Esophagus squamous epithelium (tissue), 5 donors: ENCODE measurements around the gene GALNT14. TPM values are rescaled to one million over a fixed set of nuclear protein-coding genes. Genes with fewer than 3 reads are reported as not detected.
A peak's percentile ranks its signal among the peaks of the same experiment; 100 is the strongest.

Experiments
- DNase-seq: peaks from one replicate; lab custom pipeline; 2025; lab: John Stamatoyannopoulos, UW
- H3K27ac ChIP-seq, 4 donors: fragments of 200-600 bp; sonication (generic); one replicate each; pipeline ENCODE4 v1.5.1; 2016 to 2019; ENCODE audit warnings: mild to moderate bottlenecking in 1 of 4
- H3K27me3 ChIP-seq, 4 donors: fragments of 200-600 bp; sonication (generic); 1 replicate in 3 of 4; 2 replicates in 1 of 4; pipeline versions ENCODE4 v1.5.1 to v1.6.0; 2017 to 2021; ENCODE audit warnings: antibody characterized with exemption in 1 of 4
- H3K36me3 ChIP-seq, 3 donors: fragments of 200-600 bp; sonication (generic); one replicate each; pipeline ENCODE4 v1.5.1; 2016 to 2019
- H3K4me1 ChIP-seq, 3 donors: fragments of 200-600 bp; sonication (generic); one replicate each; pipeline ENCODE4 v1.5.1; 2017 to 2019
- H3K4me3 ChIP-seq, 4 donors: fragments of 200-600 bp; sonication (generic); 1 replicate in 3 of 4; 2 replicates in 1 of 4; pipeline ENCODE4 v1.5.1; 2016 to 2019; ENCODE audit warnings: mild to moderate bottlenecking in 2 of 4, moderate library complexity in 1 of 4
- H3K9me3 ChIP-seq, 3 donors: fragments of 200-600 bp; sonication (generic); one replicate each; pipeline ENCODE4 v1.5.1; 2016 to 2019
- POLR2A ChIP-seq, 4 donors: fragments of 450-650 bp; IDR thresholded peaks; one replicate each; pipeline ENCODE4 v1.6.1; 2017; ENCODE audit warnings: antibody characterized with exemption in 4 of 4, mild to moderate bottlenecking in 4 of 4, moderate library complexity in 3 of 4
- WGBS, 2 donors: methylation state at CpG; one replicate each; pipeline ENCODE4 v1.1.5; 2018; 5-methylcytosine and 5-hydroxymethylcytosine counted together
- intact Hi-C: fragments of 100-400 bp; cut with DNase I; formaldehyde crosslinking; loops from one replicate; pipeline ENCODE4 v1.15.0; 2022
- total RNA-seq, 4 donors: library from RNA; depleted of rRNA; stranded (reverse); fragments of >200 nt; gene quantifications; one replicate each; pipeline ENCODE4 v1.1.0, GENCODE V29; 2016
- TF ChIP-seq, protein P1 (sequence below), 6 experiments: fragments of 450-650 bp in 4 of 6; fragments of 200-600 bp in 2 of 6; sonication (generic) in 2 of 6; IDR thresholded peaks; one replicate each; pipeline ENCODE4 v1.5.1; 2016 to 2019; ENCODE audit warnings: antibody characterized with exemption in 6 of 6, mild to moderate bottlenecking in 4 of 6, moderate library complexity in 4 of 6
- donor health status: DM: yes; HTN: yes; CAD: no.

GALNT14 gene
- total RNA-seq, 4 donors from 2014 or later: 18.6 to 29.0 (median 21.3) TPM

DNA sequence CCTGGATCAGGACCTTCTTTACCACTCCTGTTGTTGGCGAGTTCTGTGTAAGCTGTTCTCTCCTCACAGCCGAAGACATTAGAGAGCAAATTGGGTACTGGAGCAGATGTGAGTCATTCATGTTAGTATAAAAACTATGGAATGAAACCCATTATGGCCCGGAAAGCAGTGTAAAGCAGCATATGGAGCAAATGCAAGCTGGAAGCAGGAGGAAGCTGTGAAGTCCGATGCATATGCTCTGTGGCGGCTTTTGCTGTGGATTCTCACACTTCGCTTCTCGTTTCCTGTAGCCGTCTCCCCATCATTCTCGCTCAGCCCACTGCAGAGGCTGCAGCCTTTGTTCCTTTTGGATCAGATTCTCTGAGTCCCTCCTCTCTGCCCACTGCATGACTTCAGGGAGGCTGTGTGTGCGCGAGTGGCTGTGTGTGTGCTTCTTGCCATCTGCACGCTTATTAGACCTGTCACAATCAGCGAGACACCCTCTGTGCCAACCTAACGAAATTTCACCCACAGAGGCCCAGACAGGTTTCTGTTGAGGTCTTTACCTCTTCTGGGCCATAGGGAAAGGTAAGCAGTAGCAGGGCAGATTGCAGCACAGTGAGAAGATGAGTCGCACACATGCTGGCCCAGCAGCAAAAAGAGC is 3.3 kb upstream of the GALNT14 start:
- H3K4me3 ChIP-seq: no peak overlapping the region
- H3K27me3 ChIP-seq: peaks cover 0 to 30% (median 2%) of the 10 kb centered on the region in 4 donors
- no peaks in the 10 kb centered on the region for H3K36me3 ChIP-seq
- no peak overlapping the region for H3K27ac ChIP-seq
- WGBS, 2 donors: 79 to 84% methylated on average over 14 to 15 of the region's 15 CpGs
- DNase-seq: no peak
- TF ChIP-seq, protein P1, sequence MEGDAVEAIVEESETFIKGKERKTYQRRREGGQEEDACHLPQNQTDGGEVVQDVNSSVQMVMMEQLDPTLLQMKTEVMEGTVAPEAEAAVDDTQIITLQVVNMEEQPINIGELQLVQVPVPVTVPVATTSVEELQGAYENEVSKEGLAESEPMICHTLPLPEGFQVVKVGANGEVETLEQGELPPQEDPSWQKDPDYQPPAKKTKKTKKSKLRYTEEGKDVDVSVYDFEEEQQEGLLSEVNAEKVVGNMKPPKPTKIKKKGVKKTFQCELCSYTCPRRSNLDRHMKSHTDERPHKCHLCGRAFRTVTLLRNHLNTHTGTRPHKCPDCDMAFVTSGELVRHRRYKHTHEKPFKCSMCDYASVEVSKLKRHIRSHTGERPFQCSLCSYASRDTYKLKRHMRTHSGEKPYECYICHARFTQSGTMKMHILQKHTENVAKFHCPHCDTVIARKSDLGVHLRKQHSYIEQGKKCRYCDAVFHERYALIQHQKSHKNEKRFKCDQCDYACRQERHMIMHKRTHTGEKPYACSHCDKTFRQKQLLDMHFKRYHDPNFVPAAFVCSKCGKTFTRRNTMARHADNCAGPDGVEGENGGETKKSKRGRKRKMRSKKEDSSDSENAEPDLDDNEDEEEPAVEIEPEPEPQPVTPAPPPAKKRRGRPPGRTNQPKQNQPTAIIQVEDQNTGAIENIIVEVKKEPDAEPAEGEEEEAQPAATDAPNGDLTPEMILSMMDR (IDR thresholded peaks at IDR 0.05): no peak
- TF ChIP-seq POLR2A (IDR thresholded peaks at IDR 0.05): no peak
- peaks cover 8 to 23% (median 11%) of the 10 kb centered on the region in 3 donors for H3K4me1 ChIP-seq
- H3K9me3 ChIP-seq: no peaks in the 10 kb centered on the region
- intact Hi-C loops: no loop called here

DNA sequence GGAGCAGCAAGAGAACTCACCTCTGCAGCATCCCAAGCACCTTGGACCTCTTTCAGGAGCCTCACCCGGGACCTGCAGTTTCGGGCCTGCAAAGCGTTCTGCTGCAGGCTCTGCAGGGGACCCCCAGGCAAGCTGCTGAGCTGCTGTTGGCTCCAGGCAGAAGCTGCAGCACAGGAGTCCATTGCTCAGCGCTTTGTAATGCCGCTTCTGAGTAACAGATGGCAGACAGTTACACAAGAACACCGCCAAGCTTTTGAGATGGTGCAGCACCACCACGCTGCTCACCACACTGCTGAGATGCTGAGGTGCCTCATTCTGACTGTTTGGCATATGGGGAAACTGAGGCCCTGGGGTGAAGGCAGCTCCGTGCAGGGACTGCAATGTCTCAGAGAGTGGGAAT is 1.9 kb upstream of the GALNT14 start:
- DNase-seq: no peak
- H3K9me3 ChIP-seq: no peaks in the 10 kb centered on the region
- peaks cover 0 to 44% (median 3%) of the 10 kb centered on the region in 4 donors for H3K27me3 ChIP-seq
- 100% methylated on average over 1 of the region's 8 CpGs for WGBS, 2 donors
- intact Hi-C loops: no loop called here
- H3K4me3 ChIP-seq: no peak overlapping the region
- peaks cover 8 to 36% (median 11%) of the 10 kb centered on the region in 3 donors for H3K4me1 ChIP-seq
- no peak for TF ChIP-seq POLR2A (IDR thresholded peaks at IDR 0.05)
- TF ChIP-seq, protein P1 (IDR thresholded peaks at IDR 0.05): no peak
- no peak overlapping the region for H3K27ac ChIP-seq
- H3K36me3 ChIP-seq: no peaks in the 10 kb centered on the region

DNA sequence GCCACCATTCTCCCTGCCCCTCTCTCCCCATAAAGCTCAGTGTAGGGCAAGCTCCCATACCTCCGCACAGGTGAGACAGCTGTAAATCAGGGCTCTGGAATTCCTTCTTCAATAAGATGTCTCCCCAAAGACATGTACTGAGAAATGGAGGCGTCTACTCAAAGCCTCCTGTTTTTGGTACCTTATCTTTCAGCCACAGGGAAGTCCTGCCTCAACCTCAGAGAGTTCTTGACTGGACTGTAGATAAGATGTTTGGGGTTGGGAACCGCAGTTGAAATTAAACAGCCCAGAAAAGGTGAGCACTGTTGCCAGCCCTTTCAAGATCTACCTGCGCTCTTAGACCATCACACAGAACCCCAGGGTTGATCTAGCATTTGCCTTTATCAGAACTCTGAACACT is 1.4 kb upstream of the GALNT14 start:
- no peak overlapping the region for H3K27ac ChIP-seq
- peaks cover 0 to 49% (median 3%) of the 10 kb centered on the region in 4 donors for H3K27me3 ChIP-seq
- no peaks in the 10 kb centered on the region for H3K36me3 ChIP-seq
- WGBS, 2 donors: 95 to 100% methylated on average over 3 to 4 of the region's 4 CpGs
- H3K4me1 ChIP-seq: peaks cover 8 to 36% (median 11%) of the 10 kb centered on the region in 3 donors
- no peak overlapping the region for H3K4me3 ChIP-seq
- intact Hi-C loops: no loop called here
- no peak for DNase-seq
- H3K9me3 ChIP-seq: no peaks in the 10 kb centered on the region
- TF ChIP-seq, protein P1 (IDR thresholded peaks at IDR 0.05): no peak
- no peak for TF ChIP-seq POLR2A (IDR thresholded peaks at IDR 0.05)

DNA sequence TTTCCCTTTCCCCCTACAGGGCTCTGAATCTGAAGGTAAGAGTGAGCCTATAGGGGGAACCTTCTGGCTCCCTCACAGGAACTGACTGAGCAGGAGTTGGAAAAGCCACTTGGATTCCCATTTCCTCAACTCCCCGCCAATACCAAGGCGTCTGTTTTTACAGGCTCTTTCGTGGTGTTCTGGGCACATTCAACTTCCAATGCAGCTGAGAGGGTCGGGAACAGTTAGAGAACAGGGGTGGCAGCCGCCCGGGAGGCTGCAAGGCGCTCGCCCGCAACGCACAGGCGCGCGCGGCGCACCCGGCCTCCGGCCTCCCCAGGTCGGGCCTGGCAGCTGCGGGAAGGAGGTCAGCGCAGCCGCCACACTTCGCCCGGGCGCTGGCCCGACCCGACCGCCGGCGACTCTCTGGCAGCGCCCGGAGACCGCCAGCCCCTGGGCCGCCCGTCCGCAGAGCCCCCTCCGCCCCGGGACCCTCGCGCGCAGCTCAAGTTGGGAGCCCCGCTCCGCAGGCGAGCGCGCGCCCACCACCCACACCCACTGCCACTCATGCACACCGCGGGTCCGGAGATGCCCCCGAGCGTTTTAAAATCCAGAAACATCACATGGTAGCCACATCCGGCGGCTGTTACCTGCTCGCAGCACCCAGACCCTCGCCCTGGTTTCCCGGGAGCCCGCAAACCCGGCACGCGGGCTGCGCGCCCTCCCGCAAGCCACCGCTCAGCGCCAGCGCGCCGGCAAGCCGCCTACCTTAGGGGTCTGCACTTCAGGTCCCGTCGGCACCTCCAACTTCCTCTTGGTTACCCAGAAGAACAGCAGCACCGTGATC is 816 bp downstream of the GALNT14 start:
- no peak for DNase-seq
- WGBS, 2 donors: 0% methylated on average over 4 to 12 of the region's 72 CpGs
- H3K27ac ChIP-seq: peak overlapping the region in 3 of 4 donors; percentile 51 to 63 (median 59)

More for the DNA sequence above, 816 bp downstream of the GALNT14 start:
- TF ChIP-seq POLR2A (IDR thresholded peaks at IDR 0.05): no peak
- TF ChIP-seq, protein P1 (IDR thresholded peaks at IDR 0.05): no peak
- Histone ChIP-seq H3K9me3 (no peaks in the 10 kb centered on the region), H3K36me3 (no peaks in the 10 kb centered on the region), H3K4me1 (peaks cover 8 to 36% (median 11%) of the 10 kb centered on the region in 3 donors), H3K4me3 (peak overlapping the region; percentile 60 to 70 (median 63)), H3K27me3 (peaks cover 0 to 53% (median 3%) of the 10 kb centered on the region in 4 donors)
- intact Hi-C loops: no loop called here
